Measurements from ENCODE around the gene TRAPPC5. TPM values are rescaled to one million over a fixed set of nuclear protein-coding genes. Genes with fewer than 3 reads are reported as not detected.

TRAPPC5 gene
- total and polyA plus RNA-seq, 7 experiments from 2014 or later = 43.7 to 191 (median 75.9) TPM

- ChIA-PET CTCF (interaction anchor here (1.2 to 1.8 kb wide), 3 partner anchors 26 to 122 kb away, joined by 3 to 15 read pairs (median 5); no protein-coding TSS in a partner anchor), POLR2A (interaction anchor here (1.4 to 1.9 kb wide), 2 partner anchors 13 to 123 kb away, joined by 3 to 6 read pairs; no protein-coding TSS in a partner anchor)
- Mint-ChIP-seq H3K4me3 (peak overlapping the region in 4 of 10 donors; percentile 18 to 46 (median 30)), H3K27ac (peak overlapping the region in 1 of 9 donors; percentile 85), H3K4me1 (peaks cover 31 to 60% (median 49%) of the 10 kb centered on the region in 7 donors), H3K27me3 (peaks cover 6 to 35% (median 13%) of the 10 kb centered on the region in 5 donors), H3K9me3 (peaks cover 0 to 2% (median 0%) of the 10 kb centered on the region in 11 donors), H3K36me3 (peaks cover 0 to 6% (median 0%) of the 10 kb centered on the region in 5 donors)
- Histone ChIP-seq H3K9me3 (ENCODE audit: control insufficient read depth in 2 of 3, low read length in 3 of 3) (no peaks in the 10 kb centered on the region), H3K4me1 (ENCODE audit: control insufficient read depth in 2 of 2, insufficient read depth in 2 of 2, low read length in 2 of 2) (peaks cover 26 to 32% of the 10 kb centered on the region in 2 donors), H3K36me3 (ENCODE audit: control insufficient read depth in 2 of 3, insufficient read depth in 3 of 3, low read length in 3 of 3) (peaks cover 0 to 11% (median 0%) of the 10 kb centered on the region in 3 experiments), H3K4me3 (ENCODE audit: low read length) (no peak overlapping the region), H3K27me3 (ENCODE audit: control insufficient read depth in 2 of 2, insufficient read depth in 2 of 2, low read length in 2 of 2) (peaks cover 0 to 6% of the 10 kb centered on the region in 2 donors), H3K27ac (ENCODE audit: low read depth, low read length) (no peak overlapping the region)
- DNase-seq (no peak), ATAC-seq (no peak)
- intact Hi-C loops (cut with micrococcal nuclease) = no loop called here
Observed at GRCh38 chr19:7677669-7678311, 2.8 kb upstream of the TRAPPC5 start.

DNA sequence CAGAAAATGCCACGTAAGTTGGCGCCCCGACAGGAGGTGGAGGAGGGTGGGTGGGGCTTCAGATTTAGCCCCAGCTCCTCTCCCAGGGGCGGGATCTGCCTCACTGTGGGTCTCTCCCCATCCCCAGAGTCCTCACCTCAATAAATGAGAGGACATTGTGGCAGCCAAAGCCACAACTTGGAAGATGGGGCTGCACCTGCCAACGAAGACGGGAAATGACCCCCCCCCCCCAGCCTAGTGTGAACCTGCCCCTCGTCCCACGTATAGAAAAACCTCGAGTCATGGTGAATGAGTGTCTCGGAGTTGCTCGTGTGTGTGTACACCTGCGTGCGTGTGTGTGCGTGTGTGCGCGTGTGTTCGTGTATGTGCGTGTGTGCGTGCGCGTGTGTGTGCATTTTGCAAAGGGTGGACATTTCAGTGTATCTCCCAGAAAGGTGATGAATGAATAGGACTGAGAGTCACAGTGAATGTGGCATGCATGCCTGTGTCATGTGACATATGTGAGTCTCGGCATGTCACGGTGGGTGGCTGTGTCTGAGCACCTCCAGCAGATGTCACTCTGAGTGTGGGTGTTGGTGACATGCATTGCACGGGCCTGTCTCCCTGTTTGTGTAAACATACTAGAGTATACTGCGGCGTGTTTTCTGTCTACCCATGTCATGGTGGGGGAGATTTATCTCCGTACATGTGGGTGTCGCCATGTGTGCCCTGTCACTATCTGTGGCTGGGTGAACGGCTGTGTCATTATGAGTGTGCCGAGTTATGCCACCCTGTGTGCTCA is 1.5 kb upstream of the TRAPPC5 start:
- intact Hi-C loops (cut with micrococcal nuclease) = loop anchor here in 1 of 2 donors (1.0 kb wide), 5 partner anchors 27 to 264 kb away; partner anchors contain the start of gene TIMM44
- Histone ChIP-seq H3K36me3 (ENCODE audit: control insufficient read depth in 2 of 3, insufficient read depth in 3 of 3, low read length in 3 of 3) (peaks cover 0 to 24% (median 0%) of the 10 kb centered on the region in 3 experiments), H3K4me3 (ENCODE audit: low read length) (no peak overlapping the region), H3K27me3 (ENCODE audit: control insufficient read depth in 2 of 2, insufficient read depth in 2 of 2, low read length in 2 of 2) (peaks cover 0 to 6% of the 10 kb centered on the region in 2 donors), H3K4me1 (ENCODE audit: control insufficient read depth in 2 of 2, insufficient read depth in 2 of 2, low read length in 2 of 2) (peaks cover 26 to 32% of the 10 kb centered on the region in 2 donors), H3K27ac (ENCODE audit: low read depth, low read length) (no peak overlapping the region), H3K9me3 (ENCODE audit: control insufficient read depth in 2 of 3, low read length in 3 of 3) (no peaks in the 10 kb centered on the region)
- ChIA-PET CTCF (interaction anchor here (0.5 to 1.8 kb wide), 6 partner anchors 12 to 350 kb away, joined by 3 to 15 read pairs (median 4); no protein-coding TSS in a partner anchor), POLR2A (no interaction called here)
- Mint-ChIP-seq H3K27ac (peak overlapping the region; percentile 37 to 91 (median 76)), H3K4me3 (peak overlapping the region; percentile 71 to 95 (median 82)), H3K27me3 (peaks cover 6 to 25% (median 11%) of the 10 kb centered on the region in 5 donors), H3K36me3 (peaks cover 0 to 9% (median 0%) of the 10 kb centered on the region in 5 donors), H3K9me3 (peaks cover 0 to 2% (median 0%) of the 10 kb centered on the region in 11 donors), H3K4me1 (peaks cover 28 to 61% (median 49%) of the 10 kb centered on the region in 7 donors)
- peak; percentile 46 to 86 (median 76) for DNase-seq
- ATAC-seq = peak; percentile 75

- ATAC-seq (no peak), DNase-seq (no peak)
- no peaks in the 10 kb centered on the region for H3K9me3 ChIP-seq (ENCODE audit: control insufficient read depth in 2 of 3, low read length in 3 of 3)
Observed at GRCh38 chr19:7679771-7680605, 645 bp upstream of the TRAPPC5 start.

DNA sequence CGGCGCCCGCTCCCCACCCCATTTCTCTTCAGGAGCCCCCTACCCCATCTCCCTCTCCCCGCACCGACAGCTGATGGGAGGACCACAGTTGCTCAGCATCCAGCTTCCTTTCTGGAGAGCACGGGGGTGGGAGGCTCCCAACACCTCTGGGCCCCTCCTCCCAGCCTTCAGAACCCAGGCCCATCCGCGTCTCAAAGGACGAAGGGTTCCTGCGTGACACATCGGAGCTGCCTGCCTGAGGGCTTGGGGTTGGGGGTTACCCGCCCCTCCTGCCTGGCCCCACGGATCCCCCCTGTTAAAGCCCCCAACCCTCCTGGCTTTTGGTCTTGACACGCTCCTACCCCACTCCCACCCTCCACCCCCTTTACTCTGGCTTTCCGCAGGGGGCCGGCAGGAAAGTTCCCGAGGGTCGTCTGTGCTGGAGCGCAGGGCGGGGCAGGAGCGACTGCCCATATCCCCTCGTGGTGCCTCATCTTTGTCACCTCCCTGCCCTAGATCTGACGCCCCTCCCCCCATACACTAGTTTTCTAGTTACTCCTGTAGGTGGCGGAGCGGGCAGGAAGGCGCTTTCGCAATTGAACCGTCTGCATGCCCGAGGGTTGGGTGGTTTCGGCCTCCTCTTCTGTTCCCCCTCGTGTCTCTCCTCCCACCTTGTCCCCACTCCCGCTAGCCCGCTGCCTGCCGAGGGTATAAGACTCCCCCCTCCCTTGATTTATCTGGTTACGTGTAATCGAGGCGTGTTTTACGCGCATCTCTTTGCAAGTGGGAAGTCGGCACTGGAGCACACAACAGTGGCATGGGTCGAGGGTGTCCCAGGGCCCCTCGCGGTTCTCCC is 924 bp downstream of the TRAPPC5 start:
- ATAC-seq = peak; percentile 71
- Mint-ChIP-seq H3K36me3 (peaks cover 0 to 13% (median 0%) of the 10 kb centered on the region in 5 donors), H3K4me3 (peak overlapping the region; percentile 83 to 96 (median 91)), H3K27me3 (peaks cover 0 to 16% (median 5%) of the 10 kb centered on the region in 5 donors), H3K4me1 (peaks cover 14 to 51% (median 42%) of the 10 kb centered on the region in 7 donors), H3K9me3 (peaks cover 0 to 2% (median 0%) of the 10 kb centered on the region in 11 donors), H3K27ac (peak overlapping the region; percentile 54 to 95 (median 93))
- POLR2A ChIA-PET = interaction anchor here (0.6 to 2.2 kb wide), 16 partner anchors 16 to 191 kb away, joined by 3 to 16 read pairs (median 4); partner anchors contain the start of genes CLEC4G, FCER2, PET100 and XAB2
- Histone ChIP-seq H3K36me3 (ENCODE audit: control insufficient read depth in 2 of 3, insufficient read depth in 3 of 3, low read length in 3 of 3) (peaks cover 0 to 38% (median 0%) of the 10 kb centered on the region in 3 experiments), H3K4me1 (ENCODE audit: control insufficient read depth in 2 of 2, insufficient read depth in 2 of 2, low read length in 2 of 2) (peaks cover 25 to 28% of the 10 kb centered on the region in 2 donors), H3K4me3 (ENCODE audit: low read length) (peak overlapping the region; percentile 84), H3K27me3 (ENCODE audit: control insufficient read depth in 2 of 2, insufficient read depth in 2 of 2, low read length in 2 of 2) (no peaks in the 10 kb centered on the region), H3K9me3 (ENCODE audit: control insufficient read depth in 2 of 3, low read length in 3 of 3) (no peaks in the 10 kb centered on the region), H3K27ac (ENCODE audit: low read depth, low read length) (peak overlapping the region; percentile 91)
- intact Hi-C loops (cut with micrococcal nuclease) = loop anchor here (1.0 to 2.0 kb wide), 10 partner anchors 24 to 583 kb away; partner anchors contain the start of genes PET100 (in 2 of the 2), XAB2 (in 2 of the 2), MAP2K7 (in 1 of the 2) and PNPLA6 (in 1 of the 2)
- peak; percentile 60 to 90 (median 85) for DNase-seq
- CTCF ChIA-PET = interaction anchor here (0.6 to 3.2 kb wide), 27 partner anchors 11 to 150 kb away, joined by 3 to 55 read pairs (median 4); partner anchors contain the start of gene STXBP2

More at GRCh38 chr19:7679771-7680605, 645 bp upstream of the TRAPPC5 start:
- Mint-ChIP-seq H3K4me1 (peaks cover 22 to 55% (median 44%) of the 10 kb centered on the region in 7 donors), H3K4me3 (peak overlapping the region; percentile 76 to 96 (median 86)), H3K27ac (peak overlapping the region; percentile 37 to 91 (median 76)), H3K9me3 (peaks cover 0 to 2% (median 0%) of the 10 kb centered on the region in 11 donors), H3K27me3 (peaks cover 6 to 23% (median 9%) of the 10 kb centered on the region in 5 donors), H3K36me3 (peaks cover 0 to 9% (median 0%) of the 10 kb centered on the region in 5 donors)
- Histone ChIP-seq H3K4me1 (ENCODE audit: control insufficient read depth in 2 of 2, insufficient read depth in 2 of 2, low read length in 2 of 2) (peaks cover 26 to 32% of the 10 kb centered on the region in 2 donors), H3K36me3 (ENCODE audit: control insufficient read depth in 2 of 3, insufficient read depth in 3 of 3, low read length in 3 of 3) (peaks cover 0 to 28% (median 0%) of the 10 kb centered on the region in 3 experiments), H3K4me3 (ENCODE audit: low read length) (peak overlapping the region; percentile 84), H3K27me3 (ENCODE audit: control insufficient read depth in 2 of 2, insufficient read depth in 2 of 2, low read length in 2 of 2) (peaks cover 0 to 6% of the 10 kb centered on the region in 2 donors), H3K27ac (ENCODE audit: low read depth, low read length) (peak overlapping the region; percentile 91)
- CTCF ChIA-PET = interaction anchor here (0.7 to 3.2 kb wide), 18 partner anchors 9 to 152 kb away, joined by 3 to 55 read pairs (median 5); partner anchors contain the start of gene STXBP2
- POLR2A ChIA-PET = interaction anchor here (1.1 to 2.2 kb wide), 9 partner anchors 18 to 120 kb away, joined by 3 to 16 read pairs (median 6); partner anchors contain the start of genes CLEC4G, PET100 and XAB2
- intact Hi-C loops (cut with micrococcal nuclease) = loop anchor here (1.0 to 2.0 kb wide), 10 partner anchors 28 to 581 kb away; partner anchors contain the start of genes PET100 (in 1 of the 2), TIMM44 (in 1 of the 2) and XAB2 (in 1 of the 2)
